OCI-LY3 (cell line): ENCODE results near the gene CYP39A1.

Experiments
- H2AFZ ChIP-seq: fragments of 200-600, 300-600 bp; shearing (Covaris generic); 2 replicates; pipeline ENCODE4 v1.6.0; 2014; ENCODE audit warnings: antibody characterized with exemption, low read depth, low read length
- H3K27ac ChIP-seq: fragments of 200-600, 300-600 bp; sonication (generic); 2 replicates; pipeline ENCODE4 v1.5.1; 2014; ENCODE audit warnings: mild to moderate bottlenecking, low read length, moderate library complexity, mixed read lengths
- H3K27me3 ChIP-seq: fragments of 200-600, 300-600 bp; sonication (generic); 2 replicates; pipeline ENCODE4 v1.6.1; 2014; ENCODE audit warnings: low read depth, low read length, mixed read lengths
- H3K36me3 ChIP-seq: fragments of 200-600, 300-600 bp; sonication (generic); replicated peaks from 2 replicates; pipeline ENCODE3; 2014; ENCODE audit warnings: low read depth, low read length, mixed read lengths
- H3K4me1 ChIP-seq: fragments of 300-600, 200-600 bp; sonication (generic); 2 replicates; pipeline ENCODE4 v1.6.1; 2014; ENCODE audit warnings: low read length, mixed read lengths
- H3K4me2 ChIP-seq: fragments of 200-600, 300-600 bp; sonication (generic); 2 replicates; pipeline ENCODE4 v1.6.1; 2014; ENCODE audit warnings: low read length, mixed read lengths
- H3K4me3 ChIP-seq: fragments of 300-600, 200-600 bp; sonication (generic); 2 replicates; pipeline ENCODE4 v1.5.1; 2014; ENCODE audit warnings: antibody characterized with exemption, mild to moderate bottlenecking, low read length, moderate library complexity
- H3K79me2 ChIP-seq: fragments of 300-600, 200-600 bp; shearing (Covaris generic); 2 replicates; pipeline ENCODE4 v1.6.1; 2014; ENCODE audit warnings: mild to moderate bottlenecking, low read length, mixed read lengths
- H3K9ac ChIP-seq: fragments of 300-600, 200-600 bp; shearing (Covaris generic); 2 replicates; pipeline ENCODE4 v1.6.0; 2014; ENCODE audit warnings: mild to moderate bottlenecking, low read length, moderate library complexity
- H3K9me3 ChIP-seq: fragments of 200-600, 300-600 bp; shearing (Covaris generic); 2 replicates; pipeline ENCODE4 v1.6.1; 2014; ENCODE audit warnings: low read length, mixed read lengths; ENCODE audit not compliant: insufficient read depth
- H4K20me1 ChIP-seq: fragments of 200-600, 300-600 bp; sonication (generic); 2 replicates; pipeline ENCODE4 v1.6.1; 2016; ENCODE audit warnings: low read length, mixed read lengths; ENCODE audit not compliant: insufficient read depth
- CTCF ChIP-seq: fragments of 200-600, 300-600 bp; sonication (generic); IDR thresholded peaks from 2 replicates; pipeline ENCODE4 v1.5.1; 2014; ENCODE audit warnings: antibody characterized with exemption, low read length, low read depth
- EZH2phosphoT487 ChIP-seq: fragments of 200-600 bp; shearing (Covaris generic); IDR thresholded peaks from 2 replicates; pipeline ENCODE4 v1.6.1; 2018; ENCODE audit warnings: antibody characterized with exemption, mixed run types, low read depth

CYP39A1 gene

GRCh38 chr6:46637933-46638332, 14.7 kb downstream of the CYP39A1 start:
- no peak overlapping the region for H3K4me3 ChIP-seq
- no peaks in the 10 kb centered on the region for H3K36me3 ChIP-seq
- H3K9ac ChIP-seq: no peak overlapping the region
- H3K27ac ChIP-seq: no peak overlapping the region
- H3K79me2 ChIP-seq: no peaks in the 10 kb centered on the region
- H4K20me1 ChIP-seq: no peaks in the 10 kb centered on the region
- no peaks in the 10 kb centered on the region for H3K9me3 ChIP-seq
- no peak for TF ChIP-seq CTCF
- TF ChIP-seq EZH2phosphoT487: no peak
- H3K4me1 ChIP-seq: peaks cover 8% of the 10 kb centered on the region
- H3K4me2 ChIP-seq: no peak overlapping the region
- no peak overlapping the region for H2AFZ ChIP-seq
- H3K27me3 ChIP-seq: peaks cover 8% of the 10 kb centered on the region; the same call in 1 of the 2 replicates

DNA sequence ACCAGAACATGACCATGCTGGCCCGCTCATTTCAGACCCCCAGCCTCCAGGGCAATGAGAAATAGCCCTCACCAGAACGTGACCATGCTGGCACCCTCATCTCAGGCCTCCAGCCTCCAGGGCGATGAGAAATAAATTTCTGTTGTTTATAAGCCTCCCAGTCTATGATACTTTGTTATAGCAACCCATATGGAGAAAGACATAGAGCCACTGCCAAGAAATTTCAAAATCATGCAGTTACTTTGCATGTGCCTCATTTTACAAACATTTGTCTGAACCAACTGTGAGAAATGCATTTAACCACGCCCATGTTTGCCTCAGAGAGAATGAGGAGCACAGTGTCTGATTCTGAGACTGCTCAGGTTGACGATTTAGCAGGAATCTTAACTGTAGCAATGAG, 15.5 kb downstream of the CYP39A1 start:
- H3K4me1 ChIP-seq: peaks cover 6% of the 10 kb centered on the region
- H3K4me2 ChIP-seq: no peak overlapping the region
- H3K9me3 ChIP-seq: no peaks in the 10 kb centered on the region
- H2AFZ ChIP-seq: no peak overlapping the region
- TF ChIP-seq CTCF: no peak
- TF ChIP-seq EZH2phosphoT487: no peak
- no peaks in the 10 kb centered on the region for H3K79me2 ChIP-seq
- no peak overlapping the region for H3K27ac ChIP-seq
- H3K9ac ChIP-seq: no peak overlapping the region
- H3K4me3 ChIP-seq: no peak overlapping the region
- no peaks in the 10 kb centered on the region for H4K20me1 ChIP-seq
- peaks cover 8% of the 10 kb centered on the region; the same call in 1 of the 2 replicates for H3K27me3 ChIP-seq
- H3K36me3 ChIP-seq: no peaks in the 10 kb centered on the region

- Histone ChIP-seq H3K4me2 (no peak overlapping the region), H3K27me3 (peaks cover 8% of the 10 kb centered on the region; the same call in 1 of the 2 replicates), H3K4me1 (peaks cover 6% of the 10 kb centered on the region), H2AFZ (no peak overlapping the region), H3K79me2 (no peaks in the 10 kb centered on the region), H3K27ac (no peak overlapping the region), H4K20me1 (no peaks in the 10 kb centered on the region), H3K4me3 (no peak overlapping the region), H3K9ac (no peak overlapping the region), H3K36me3 (no peaks in the 10 kb centered on the region), H3K9me3 (no peaks in the 10 kb centered on the region)
- TF ChIP-seq EZH2phosphoT487 (no peak), CTCF (no peak)
These were observed 17.2 kb downstream of the CYP39A1 start for GRCh38 chr6:46635462-46635861.

GRCh38 chr6:46632053-46632452, 20.6 kb downstream of the CYP39A1 start:
- H3K9me3 ChIP-seq: no peaks in the 10 kb centered on the region
- no peaks in the 10 kb centered on the region for H3K4me1 ChIP-seq
- H4K20me1 ChIP-seq: no peaks in the 10 kb centered on the region
- H3K9ac ChIP-seq: no peak overlapping the region
- H3K36me3 ChIP-seq: no peaks in the 10 kb centered on the region
- no peaks in the 10 kb centered on the region for H3K27me3 ChIP-seq
- no peak overlapping the region for H3K4me3 ChIP-seq
- TF ChIP-seq CTCF: no peak
- no peak for TF ChIP-seq EZH2phosphoT487
- no peaks in the 10 kb centered on the region for H3K79me2 ChIP-seq
- H2AFZ ChIP-seq: no peak overlapping the region
- no peak overlapping the region for H3K27ac ChIP-seq
- H3K4me2 ChIP-seq: no peak overlapping the region
